AG04450 (cell line): ENCODE measurements around the gene RFX3. TPM values are rescaled to one million over a fixed set of nuclear protein-coding genes. Genes with fewer than 3 reads are reported as not detected.

Experiments used
- CTCF ChIA-PET: fragments of 300-600, 350-600 bp; formaldehyde crosslinking; extraction: SDS; loops from one replicate; lab custom pipeline; 2022; ENCODE audit warnings: antibody characterized with exemption, inconsistent platforms; lab: Charles Lee
- POLR2A ChIA-PET: fragments of 350-600 bp; formaldehyde crosslinking; extraction: SDS; loops from one replicate; lab custom pipeline; 2021; ENCODE audit warnings: antibody characterized with exemption, inconsistent platforms; lab: Yijun Ruan, JAX
- DNase-seq: peaks from one replicate; pipeline ENCODE4 v3.0.0-alpha.2; 2011; ENCODE audit warnings: low read depth, low spot score
- H3K27ac ChIP-seq: one replicate; pipeline ENCODE4 v1.5.1; 2012; ENCODE audit warnings: low read depth, low read length, control low read depth
- H3K27me3 ChIP-seq: one replicate; pipeline ENCODE4 v1.6.0; 2012; ENCODE audit warnings: low read length; ENCODE audit not compliant: control insufficient read depth, insufficient read depth
- H3K4me3 ChIP-seq: 2 replicates; pipeline ENCODE4 v1.5.1; 2011; ENCODE audit warnings: mild to moderate bottlenecking, low read depth, low read length, control low read depth
- H3K9me3 ChIP-seq: 2 replicates; pipeline ENCODE4 v1.5.1; 2012; ENCODE audit warnings: low read length; ENCODE audit not compliant: control insufficient read depth, insufficient read depth
- CTCF ChIP-seq: IDR thresholded peaks from 2 replicates; pipeline ENCODE4 v1.5.1; 2011; ENCODE audit warnings: low read depth, low read length, control low read depth, inconsistent platforms
- polyA plus RNA-seq: library from polyadenylated mRNA; depleted of rRNA; stranded (reverse); fragments of >200 nt; gene quantifications from 2 replicates; pipeline ENCODE4 v1.2.3, GENCODE V29; 2011

The RFX3 gene
- polyA plus RNA-seq, 1 experiment: 3.7 TPM

DNA sequence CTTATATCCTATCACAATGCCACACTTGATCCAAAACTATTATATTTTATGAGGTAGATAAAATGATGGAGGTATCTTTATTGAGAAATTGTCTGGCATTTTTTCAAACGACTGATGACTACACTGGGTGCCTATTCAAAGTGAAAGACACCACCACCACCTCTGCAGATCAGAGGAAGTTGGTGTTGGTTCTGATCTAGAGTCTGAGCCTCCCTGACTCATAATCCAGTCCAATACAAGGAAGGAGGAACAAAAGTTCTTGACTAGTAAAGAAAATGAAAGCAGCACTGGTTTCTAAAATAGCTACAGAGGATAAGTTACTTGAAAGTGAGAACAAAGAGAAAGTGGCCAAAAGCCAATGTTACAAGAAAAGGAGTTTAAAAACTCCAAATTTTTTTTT, 139.9 kb downstream of the RFX3 start:
- Histone ChIP-seq H3K27me3 (no peaks in the 10 kb centered on the region), H3K4me3 (no peak overlapping the region), H3K9me3 (no peaks in the 10 kb centered on the region), H3K27ac (no peak overlapping the region)
- ChIA-PET CTCF (no interaction called here), POLR2A (no interaction called here)
- DNase-seq: no peak
- TF ChIP-seq CTCF: no peak

DNA sequence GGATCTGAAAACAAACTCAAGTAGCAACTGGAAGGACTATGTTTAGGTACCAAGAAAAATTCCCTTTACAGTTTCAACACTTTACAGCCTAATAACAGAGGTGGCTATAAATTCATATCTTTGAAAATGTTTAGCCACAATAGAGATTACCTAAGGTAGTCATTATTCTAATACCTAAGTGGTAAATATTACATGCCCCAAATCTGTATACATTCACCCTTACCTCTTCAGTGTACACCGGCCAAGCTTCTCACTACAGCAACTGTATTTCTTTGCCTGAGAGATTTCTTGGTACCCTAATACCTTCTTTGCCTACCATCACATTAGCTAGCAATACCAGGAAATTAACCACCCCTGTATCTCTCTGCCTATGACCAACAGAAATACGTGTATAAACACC, 154.0 kb downstream of the RFX3 start:
- Histone ChIP-seq H3K27ac (no peak overlapping the region), H3K27me3 (no peaks in the 10 kb centered on the region), H3K9me3 (no peaks in the 10 kb centered on the region), H3K4me3 (no peak overlapping the region)
- TF ChIP-seq CTCF: no peak
- CTCF ChIA-PET: no interaction called here
- POLR2A ChIA-PET: no interaction called here
- no peak for DNase-seq

DNA sequence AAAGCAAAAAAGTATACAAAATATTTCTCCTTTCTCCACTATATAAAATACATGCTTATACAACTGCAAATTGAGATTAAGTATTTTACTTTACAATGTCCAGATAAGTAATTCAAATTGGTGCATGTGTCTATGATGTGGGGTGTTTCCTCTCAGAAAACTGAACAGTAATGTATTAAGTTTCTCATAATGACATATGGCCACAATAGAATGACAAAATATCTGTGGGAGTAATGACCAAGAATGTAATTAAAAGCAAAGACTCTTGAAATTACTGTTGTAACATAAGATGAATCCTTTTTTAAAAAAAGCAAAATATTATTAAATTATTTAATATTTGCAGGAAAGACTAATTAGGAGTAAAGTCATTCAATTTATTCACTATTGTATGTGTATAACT, 155.1 kb downstream of the RFX3 start:
- ChIA-PET POLR2A (no interaction called here), CTCF (no interaction called here)
- TF ChIP-seq CTCF: no peak
- Histone ChIP-seq H3K27me3 (no peaks in the 10 kb centered on the region), H3K4me3 (no peak overlapping the region), H3K27ac (no peak overlapping the region), H3K9me3 (no peaks in the 10 kb centered on the region)
- no peak for DNase-seq

- no peak overlapping the region for H3K4me3 ChIP-seq
- no peaks in the 10 kb centered on the region for H3K27me3 ChIP-seq
- POLR2A ChIA-PET: no interaction called here
- DNase-seq: no peak
- CTCF ChIA-PET: interaction anchor here (2.5 kb wide), 1 partner anchor 74 kb away, joined by 8 read pairs; no protein-coding TSS in a partner anchor
- no peaks in the 10 kb centered on the region for H3K9me3 ChIP-seq
- TF ChIP-seq CTCF: no peak
- no peak overlapping the region for H3K27ac ChIP-seq
These were observed 158.6 kb downstream of the RFX3 start for GRCh38 chr9:3367185-3367584.

DNA sequence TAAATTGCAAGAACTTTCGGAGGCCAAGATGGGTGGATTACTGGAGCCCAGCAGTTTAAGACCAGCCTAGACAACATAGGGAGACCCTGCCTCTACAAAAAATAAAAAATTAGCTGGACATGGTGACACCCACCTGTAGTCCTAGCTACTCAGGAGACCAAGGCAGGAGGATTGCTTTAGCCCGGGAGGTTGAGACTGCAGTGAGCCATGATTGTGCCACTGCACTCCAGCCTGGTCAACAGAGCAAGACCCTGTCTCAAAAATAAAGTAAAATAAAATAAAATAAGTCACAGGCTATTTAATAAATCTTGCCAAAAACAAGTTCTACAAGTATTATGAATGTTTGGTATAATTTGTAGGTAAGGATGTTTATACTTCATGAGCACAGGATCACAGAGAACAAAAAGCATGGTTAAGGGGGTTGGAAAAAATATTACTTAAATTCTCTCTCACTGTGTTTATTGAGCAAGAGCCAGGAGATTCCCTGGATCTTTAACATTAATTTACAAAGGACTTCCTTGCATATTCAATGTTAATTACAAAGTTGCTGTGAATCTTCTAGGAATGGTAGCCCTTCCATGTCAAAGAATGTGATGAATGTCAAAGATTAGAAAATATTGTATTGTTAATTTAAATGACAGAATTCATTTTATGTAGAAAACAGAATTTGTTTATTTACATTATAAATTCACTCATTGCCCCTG, 164.0 kb downstream of the RFX3 start:
- ChIA-PET POLR2A (interaction anchor here (0.7 kb wide), 1 partner anchor 816 kb away, joined by 3 read pairs; no protein-coding TSS in a partner anchor), CTCF (interaction anchor here (0.7 to 1.0 kb wide), 2 partner anchors 866 to 1004 kb away, joined by 4 to 7 read pairs; no protein-coding TSS in a partner anchor)
- H3K27me3 ChIP-seq: no peaks in the 10 kb centered on the region
- H3K9me3 ChIP-seq: no peaks in the 10 kb centered on the region
- DNase-seq: no peak
- TF ChIP-seq CTCF: no peak
- no peak overlapping the region for H3K4me3 ChIP-seq
- H3K27ac ChIP-seq: no peak overlapping the region
